ENCODE measurements around the gene SPCS2. TPM values are rescaled to one million over a fixed set of nuclear protein-coding genes. Genes with fewer than 3 reads are reported as not detected.

The SPCS2 gene
- polyA plus RNA-seq, 1 donor (not counting 4 experiments of a cell fraction or from before 2014, with no cell fraction given), result 207 TPM

DNA sequence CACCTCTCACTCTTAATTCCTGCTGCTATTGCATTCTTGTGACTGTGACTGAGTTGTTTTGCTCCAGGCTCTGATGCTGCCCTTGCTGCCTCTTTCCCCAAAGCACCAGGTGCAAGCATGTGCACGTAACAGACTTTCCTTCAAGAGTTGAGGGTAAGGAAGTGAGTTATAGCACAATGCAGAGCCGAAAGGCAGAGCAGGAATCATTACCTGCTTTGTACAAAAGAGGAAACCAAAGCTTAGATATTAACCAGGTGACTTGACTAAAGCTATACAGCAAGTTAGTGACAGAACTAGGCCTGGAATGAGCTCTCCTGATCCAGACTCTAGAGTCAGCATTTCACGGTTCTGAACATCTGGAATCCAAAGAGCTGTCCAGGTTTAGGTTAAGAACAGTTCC lies 73.2 kb downstream of the SPCS2 start:
- H4K20me1 ChIP-seq (ENCODE audit: control insufficient read depth, extremely low read depth, insufficient read depth, low read length), result no peaks in the 10 kb centered on the region
- no peak overlapping the region for H3K27ac ChIP-seq (ENCODE audit: control insufficient read depth, insufficient read depth, low read length)
- dilution Hi-C loops (cut with MboI; ENCODE audit: extremely low pct_ligation_motif_present, low sequenced_read_pairs), result no loop called here
- H3K9ac ChIP-seq (ENCODE audit: control insufficient read depth, extremely low read depth, insufficient read depth, low read length), result no peak overlapping the region
- FAIRE-seq, result no peak
- no peaks in the 10 kb centered on the region for H3K36me3 ChIP-seq (ENCODE audit: control insufficient read depth in 2 of 2, extremely low read depth in 1 of 2, insufficient read depth in 2 of 2, low read length in 2 of 2)
- no peaks in the 10 kb centered on the region for H3K9me1 ChIP-seq (ENCODE audit: control insufficient read depth, extremely low read depth, insufficient read depth, low read length)
- H3K27me3 ChIP-seq (ENCODE audit: control insufficient read depth, extremely low read depth, insufficient read depth, low read length), result peaks cover 3% of the 10 kb centered on the region
- TF ChIP-seq EZH2 (IDR thresholded peaks at IDR 0.05; ENCODE audit: low read length), result no peak
- TF ChIP-seq, protein P1, sequence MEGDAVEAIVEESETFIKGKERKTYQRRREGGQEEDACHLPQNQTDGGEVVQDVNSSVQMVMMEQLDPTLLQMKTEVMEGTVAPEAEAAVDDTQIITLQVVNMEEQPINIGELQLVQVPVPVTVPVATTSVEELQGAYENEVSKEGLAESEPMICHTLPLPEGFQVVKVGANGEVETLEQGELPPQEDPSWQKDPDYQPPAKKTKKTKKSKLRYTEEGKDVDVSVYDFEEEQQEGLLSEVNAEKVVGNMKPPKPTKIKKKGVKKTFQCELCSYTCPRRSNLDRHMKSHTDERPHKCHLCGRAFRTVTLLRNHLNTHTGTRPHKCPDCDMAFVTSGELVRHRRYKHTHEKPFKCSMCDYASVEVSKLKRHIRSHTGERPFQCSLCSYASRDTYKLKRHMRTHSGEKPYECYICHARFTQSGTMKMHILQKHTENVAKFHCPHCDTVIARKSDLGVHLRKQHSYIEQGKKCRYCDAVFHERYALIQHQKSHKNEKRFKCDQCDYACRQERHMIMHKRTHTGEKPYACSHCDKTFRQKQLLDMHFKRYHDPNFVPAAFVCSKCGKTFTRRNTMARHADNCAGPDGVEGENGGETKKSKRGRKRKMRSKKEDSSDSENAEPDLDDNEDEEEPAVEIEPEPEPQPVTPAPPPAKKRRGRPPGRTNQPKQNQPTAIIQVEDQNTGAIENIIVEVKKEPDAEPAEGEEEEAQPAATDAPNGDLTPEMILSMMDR (optimal IDR thresholded peaks at IDR 0.05 in 1 of 3, IDR thresholded peaks at IDR 0.05 in 1 of 3, conservative IDR thresholded peaks at IDR 0.05 in 1 of 3; ENCODE audit: extremely low read depth in 1 of 3, insufficient read depth in 2 of 3, low read length in 3 of 3), result no peak
- DNase-seq (ENCODE audit: low read depth, low spot score), result no peak
- H3K79me2 ChIP-seq (ENCODE audit: control insufficient read depth, insufficient read depth, low read length), result no peaks in the 10 kb centered on the region
- peaks cover 2% of the 10 kb centered on the region for H3K4me1 ChIP-seq (ENCODE audit: control insufficient read depth, extremely low read depth, insufficient read depth, low read length)
- no peaks in the 10 kb centered on the region for H3K9me3 ChIP-seq (ENCODE audit: control insufficient read depth, low read depth, low read length)
- no peak overlapping the region for H3K4me2 ChIP-seq (ENCODE audit: control insufficient read depth, extremely low read depth, insufficient read depth, low read depth, low read length)
- H3K4me3 ChIP-seq (ENCODE audit: control insufficient read depth in 2 of 3, extremely low read depth in 1 of 3, insufficient read depth in 2 of 3, low read depth in 1 of 3, low read length in 3 of 3), result no peak overlapping the region
- no peak overlapping the region for H2AFZ ChIP-seq (ENCODE audit: control insufficient read depth, low read length)

DNA sequence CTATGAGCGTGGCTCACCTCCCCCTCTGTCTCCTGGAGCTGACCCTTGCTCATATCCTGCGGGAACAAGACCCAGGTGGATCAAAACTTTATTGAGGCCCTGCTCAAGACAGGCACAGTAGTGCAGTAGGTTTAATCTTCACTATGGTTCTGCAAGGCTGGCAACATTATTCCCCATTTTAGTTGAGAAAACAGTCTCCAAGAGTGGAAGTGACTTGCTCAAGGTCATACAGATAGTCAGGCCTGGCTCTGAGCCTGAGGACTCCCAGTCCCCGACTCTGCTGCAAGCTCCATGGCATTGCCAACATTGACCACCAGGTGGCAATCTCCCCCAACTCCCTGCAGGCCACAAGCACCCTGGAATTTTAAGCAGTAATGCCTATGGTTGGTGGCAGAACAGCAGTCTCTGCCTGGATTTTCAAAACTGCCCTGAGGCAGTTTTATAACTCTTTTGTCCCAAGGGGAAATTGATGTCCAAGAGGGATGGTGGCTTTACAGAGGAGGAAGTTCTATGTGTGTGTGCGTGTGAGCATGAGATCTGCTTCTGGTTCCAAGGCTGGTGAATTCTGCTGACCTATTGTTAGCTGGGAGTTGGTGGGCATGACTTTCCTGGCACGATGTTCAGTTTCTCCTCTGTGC lies 73.8 kb downstream of the SPCS2 start:
- peak; percentile 62 for DNase-seq (ENCODE audit: low read depth, low spot score)
- Histone ChIP-seq H3K9me3 (ENCODE audit: control insufficient read depth, low read depth, low read length) (no peaks in the 10 kb centered on the region), H3K27ac (ENCODE audit: control insufficient read depth, insufficient read depth, low read length) (no peak overlapping the region), H2AFZ (ENCODE audit: control insufficient read depth, low read length) (no peak overlapping the region), H3K9me1 (ENCODE audit: control insufficient read depth, extremely low read depth, insufficient read depth, low read length) (no peaks in the 10 kb centered on the region), H3K27me3 (ENCODE audit: control insufficient read depth, extremely low read depth, insufficient read depth, low read length) (peaks cover 3% of the 10 kb centered on the region), H3K4me3 (ENCODE audit: control insufficient read depth in 2 of 3, extremely low read depth in 1 of 3, insufficient read depth in 2 of 3, low read depth in 1 of 3, low read length in 3 of 3) (no peak overlapping the region), H3K36me3 (ENCODE audit: control insufficient read depth in 2 of 2, extremely low read depth in 1 of 2, insufficient read depth in 2 of 2, low read length in 2 of 2) (no peaks in the 10 kb centered on the region), H3K4me1 (ENCODE audit: control insufficient read depth, extremely low read depth, insufficient read depth, low read length) (peaks cover 2% of the 10 kb centered on the region), H4K20me1 (ENCODE audit: control insufficient read depth, extremely low read depth, insufficient read depth, low read length) (no peaks in the 10 kb centered on the region), H3K9ac (ENCODE audit: control insufficient read depth, extremely low read depth, insufficient read depth, low read length) (no peak overlapping the region), H3K79me2 (ENCODE audit: control insufficient read depth, insufficient read depth, low read length) (no peaks in the 10 kb centered on the region), H3K4me2 (ENCODE audit: control insufficient read depth, extremely low read depth, insufficient read depth, low read depth, low read length) (no peak overlapping the region)
- no peak for FAIRE-seq
- dilution Hi-C loops (cut with MboI; ENCODE audit: extremely low pct_ligation_motif_present, low sequenced_read_pairs), result no loop called here
- TF ChIP-seq, protein P1 (optimal IDR thresholded peaks at IDR 0.05 in 1 of 3, IDR thresholded peaks at IDR 0.05 in 1 of 3, conservative IDR thresholded peaks at IDR 0.05 in 1 of 3; ENCODE audit: extremely low read depth in 1 of 3, insufficient read depth in 2 of 3, low read length in 3 of 3), result peak; percentile 93 to 98 (median 94)
- no peak for TF ChIP-seq EZH2 (IDR thresholded peaks at IDR 0.05; ENCODE audit: low read length)
